Measurements from ENCODE around the gene MYO1A. TPM values are rescaled to one million over a fixed set of nuclear protein-coding genes. Genes with fewer than 3 reads are reported as not detected.
A peak's percentile ranks its signal among the peaks of the same experiment; 100 is the strongest.

MYO1A gene
- total RNA-seq, 1 donor from 2014 or later = 1.4 TPM

- Histone ChIP-seq H3K27me3 (no peaks in the 10 kb centered on the region), H3K4me1 (peaks cover 19% of the 10 kb centered on the region), H3K9me3 (no peaks in the 10 kb centered on the region), H3K4me3 (no peak overlapping the region), H3K36me3 (peaks cover 55% of the 10 kb centered on the region), H3K27ac (no peak overlapping the region)
- TF ChIP-seq CTCF (IDR thresholded peaks at IDR 0.05) = peak; percentile 74
- intact Hi-C loops (cut with DNase I) = no loop called here
- peak; percentile 84 for DNase-seq
- peak; percentile 82 for ATAC-seq
Measured at GRCh38 chr12:57001448-57001906, 48.5 kb downstream of the MYO1A start.

DNA sequence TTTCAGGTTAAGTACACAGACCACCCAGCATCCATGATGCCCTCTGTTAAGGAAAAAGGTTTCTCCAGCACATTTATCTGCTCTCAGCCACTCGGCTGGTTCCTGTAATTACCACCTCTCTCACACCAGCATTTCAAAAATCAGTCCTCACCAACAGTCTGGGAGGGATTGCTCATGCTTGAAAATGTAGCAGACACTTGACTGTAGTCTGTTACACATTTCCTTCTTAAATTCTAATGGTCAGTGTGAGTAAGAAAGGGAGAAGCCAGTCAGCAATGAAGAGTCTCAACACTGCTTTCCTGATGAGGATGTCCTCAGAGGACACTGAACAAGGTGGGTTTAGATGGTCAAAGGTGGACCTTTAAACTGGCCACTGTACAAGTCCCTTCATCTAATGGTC, 49.5 kb downstream of the MYO1A start:
- peaks cover 55% of the 10 kb centered on the region for H3K36me3 ChIP-seq
- TF ChIP-seq CTCF (IDR thresholded peaks at IDR 0.05) = no peak
- no peak for DNase-seq
- no peaks in the 10 kb centered on the region for H3K9me3 ChIP-seq
- no peak overlapping the region for H3K27ac ChIP-seq
- peaks cover 18% of the 10 kb centered on the region for H3K4me1 ChIP-seq
- ATAC-seq = no peak
- intact Hi-C loops (cut with DNase I) = no loop called here
- H3K27me3 ChIP-seq = no peaks in the 10 kb centered on the region
- no peak overlapping the region for H3K4me3 ChIP-seq

- H3K4me3 ChIP-seq = no peak overlapping the region
- no peaks in the 10 kb centered on the region for H3K9me3 ChIP-seq
- H3K27me3 ChIP-seq = no peaks in the 10 kb centered on the region
- H3K4me1 ChIP-seq = peaks cover 12% of the 10 kb centered on the region
- no peak for TF ChIP-seq CTCF (IDR thresholded peaks at IDR 0.05)
- H3K27ac ChIP-seq = no peak overlapping the region
- no peak for DNase-seq
- no peak for ATAC-seq
- intact Hi-C loops (cut with DNase I) = no loop called here
- peaks cover 52% of the 10 kb centered on the region for H3K36me3 ChIP-seq
Measured at GRCh38 chr12:56999456-56999855, 50.5 kb downstream of the MYO1A start.

DNA sequence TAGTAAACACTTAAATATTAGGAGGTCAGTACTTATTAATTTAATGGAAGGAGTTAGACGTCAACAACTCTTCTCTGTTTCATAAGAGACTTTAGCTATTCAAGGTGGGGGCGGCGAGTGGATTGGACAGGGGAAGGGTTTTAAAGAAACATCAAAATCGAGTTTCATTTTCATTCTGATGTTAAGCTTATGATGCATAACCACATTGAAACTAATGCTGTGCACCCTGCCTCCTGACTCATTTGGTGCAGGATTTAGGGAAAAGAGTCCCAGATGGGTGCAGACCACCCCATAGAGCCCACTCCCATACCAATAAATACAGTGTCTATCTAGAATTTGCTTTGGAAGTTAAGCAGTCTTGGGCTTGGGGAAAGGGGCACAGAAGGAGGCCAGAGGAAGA, 50.9 kb downstream of the MYO1A start:
- H3K4me3 ChIP-seq = no peak overlapping the region
- H3K27ac ChIP-seq = no peak overlapping the region
- H3K27me3 ChIP-seq = no peaks in the 10 kb centered on the region
- peaks cover 47% of the 10 kb centered on the region for H3K36me3 ChIP-seq
- no peak for ATAC-seq
- H3K4me1 ChIP-seq = peaks cover 12% of the 10 kb centered on the region
- no peak for DNase-seq
- intact Hi-C loops (cut with DNase I) = no loop called here
- no peak for TF ChIP-seq CTCF (IDR thresholded peaks at IDR 0.05)
- no peaks in the 10 kb centered on the region for H3K9me3 ChIP-seq

- DNase-seq (no peak), ATAC-seq (no peak)
- peaks cover 41% of the 10 kb centered on the region for H3K36me3 ChIP-seq
- no peaks in the 10 kb centered on the region for H3K9me3 ChIP-seq
- intact Hi-C loops (cut with DNase I) = no loop called here
- H3K4me3 ChIP-seq = no peak overlapping the region
- no peak overlapping the region for H3K27ac ChIP-seq
- H3K4me1 ChIP-seq = peaks cover 12% of the 10 kb centered on the region
- TF ChIP-seq CTCF (IDR thresholded peaks at IDR 0.05) = no peak
- H3K27me3 ChIP-seq = no peaks in the 10 kb centered on the region
Measured at GRCh38 chr12:56998316-56998715, 51.6 kb downstream of the MYO1A start.

Data from upper lobe of right lung (tissue), 1 donor.